Measurements from ENCODE around the gene MED23. TPM values are rescaled to one million over a fixed set of nuclear protein-coding genes. Genes with fewer than 3 reads are reported as not detected.
"Not testable (repeated sequence)": the region's sequence is repeated elsewhere in the genome, so short reads cannot be mapped to it uniquely, and the experiment has no call there.

Gene MED23
- total and polyA plus RNA-seq, 2 donors, result 31.8 to 33.2 TPM

DNA sequence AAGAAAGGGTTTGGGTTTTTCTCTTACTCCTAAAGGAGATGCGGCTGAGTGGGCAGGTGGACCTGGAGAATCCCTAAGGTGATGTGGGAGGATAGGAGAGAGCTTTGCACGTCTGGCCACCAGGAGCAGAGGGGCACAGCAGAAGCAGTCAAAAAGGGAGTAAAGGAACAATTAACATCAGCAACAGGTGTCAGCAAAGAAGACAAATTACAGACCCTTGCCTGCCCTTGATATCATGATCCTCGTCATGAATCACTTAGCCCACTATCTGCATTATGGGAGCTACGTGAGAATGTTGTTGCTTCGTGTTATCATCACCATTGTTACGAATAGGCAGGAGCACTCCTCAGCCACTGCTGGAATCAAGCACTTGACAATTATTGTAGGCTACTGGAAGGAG lies 80.6 kb downstream of the MED23 start:
- no peaks in the 10 kb centered on the region for H3K9me3 ChIP-seq (ENCODE audit: control insufficient read depth in 2 of 2, insufficient read depth in 1 of 2, low read length in 1 of 2)
- no peaks in the 10 kb centered on the region for H3K4me1 ChIP-seq (ENCODE audit: control insufficient read depth in 2 of 2, insufficient read depth in 2 of 2, low read length in 2 of 2)
- H3K4me3 ChIP-seq (ENCODE audit: low read length in 2 of 2), result no peak overlapping the region
- H3K36me3 ChIP-seq (ENCODE audit: control insufficient read depth in 2 of 2, insufficient read depth in 2 of 2, low read length in 1 of 2), result no peaks in the 10 kb centered on the region
- 96% methylated on average over 6 of the region's 6 CpGs for WGBS
- H3K27me3 ChIP-seq (ENCODE audit: control insufficient read depth in 2 of 2, insufficient read depth in 1 of 2, low read length in 1 of 2), result no peaks in the 10 kb centered on the region
- no peak for DNase-seq (ENCODE audit: low read depth in 6 of 9, low spot score in 9 of 9)
- H3K27ac ChIP-seq (ENCODE audit: low read depth in 1 of 2, low read length in 1 of 2), result no peak overlapping the region

DNA sequence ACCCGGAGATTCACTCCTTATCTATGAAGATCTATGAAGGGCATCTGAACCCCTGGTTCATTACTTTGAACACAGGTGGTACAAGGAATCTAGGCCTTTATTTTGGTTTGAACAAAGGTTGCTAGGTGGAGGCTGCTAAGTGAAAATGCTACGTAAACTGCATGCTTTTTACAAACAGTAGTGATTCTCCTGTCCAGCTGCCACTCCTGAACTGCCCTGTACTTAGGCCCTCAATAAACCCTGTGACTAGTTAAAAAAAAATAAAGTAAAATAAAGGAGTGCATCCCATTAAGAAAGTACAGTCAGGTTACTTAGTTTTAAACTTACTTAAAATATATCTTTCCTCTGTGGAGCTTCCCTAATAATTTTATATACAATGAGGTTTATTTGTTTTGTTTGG lies 82.7 kb downstream of the MED23 start:
- H3K4me3 ChIP-seq (ENCODE audit: low read length in 2 of 2), result no peak overlapping the region
- 68% methylated on average over 2 of the region's 2 CpGs for WGBS
- no peaks in the 10 kb centered on the region for H3K27me3 ChIP-seq (ENCODE audit: control insufficient read depth in 2 of 2, insufficient read depth in 1 of 2, low read length in 1 of 2)
- H3K4me1 ChIP-seq (ENCODE audit: control insufficient read depth in 2 of 2, insufficient read depth in 2 of 2, low read length in 2 of 2), result no peaks in the 10 kb centered on the region
- no peak for DNase-seq (ENCODE audit: low read depth in 6 of 9, low spot score in 9 of 9)
- H3K36me3 ChIP-seq (ENCODE audit: control insufficient read depth in 2 of 2, insufficient read depth in 2 of 2, low read length in 1 of 2), result no peaks in the 10 kb centered on the region
- no peaks in the 10 kb centered on the region for H3K9me3 ChIP-seq (ENCODE audit: control insufficient read depth in 2 of 2, insufficient read depth in 1 of 2, low read length in 1 of 2)
- no peak overlapping the region for H3K27ac ChIP-seq (ENCODE audit: low read depth in 1 of 2, low read length in 1 of 2)

DNA sequence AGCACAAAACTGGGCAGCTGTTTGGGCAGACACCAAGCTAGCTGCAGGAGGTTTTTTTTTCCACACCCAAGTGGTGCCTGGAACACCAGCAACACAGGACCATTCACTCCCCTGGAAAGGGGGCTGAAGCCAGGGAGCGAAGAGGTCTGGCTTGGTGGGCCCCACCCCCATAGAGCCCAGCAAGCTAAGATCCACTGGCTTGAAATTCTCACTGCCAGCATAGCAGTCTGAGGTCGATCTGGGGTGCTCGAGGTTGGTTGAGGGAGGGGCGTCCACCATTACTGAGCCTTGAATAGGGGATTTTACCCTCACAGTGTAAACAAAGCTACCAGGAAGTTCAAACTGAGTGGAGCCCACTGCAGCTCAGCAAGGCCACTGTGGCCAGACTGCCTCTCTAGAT lies 89.4 kb downstream of the MED23 start:
- DNase-seq (ENCODE audit: low read depth in 6 of 9, low spot score in 9 of 9); H3K4me3 ChIP-seq (ENCODE audit: low read length in 2 of 2); H3K9me3 ChIP-seq (ENCODE audit: control insufficient read depth in 2 of 2, insufficient read depth in 1 of 2, low read length in 1 of 2); H3K36me3 ChIP-seq (ENCODE audit: control insufficient read depth in 2 of 2, insufficient read depth in 2 of 2, low read length in 1 of 2); H3K27ac ChIP-seq (ENCODE audit: low read depth in 1 of 2, low read length in 1 of 2); H3K27me3 ChIP-seq (ENCODE audit: control insufficient read depth in 2 of 2, insufficient read depth in 1 of 2, low read length in 1 of 2); H3K4me1 ChIP-seq (ENCODE audit: control insufficient read depth in 2 of 2, insufficient read depth in 2 of 2, low read length in 2 of 2): not testable (repeated sequence)
- WGBS, result 93% methylated on average over 4 of the region's 4 CpGs

- peaks cover 0 to 3% of the 10 kb centered on the region in 2 donors for H3K9me3 ChIP-seq (ENCODE audit: control insufficient read depth in 2 of 2, insufficient read depth in 1 of 2, low read length in 1 of 2)
- H3K4me1 ChIP-seq (ENCODE audit: control insufficient read depth in 2 of 2, insufficient read depth in 2 of 2, low read length in 2 of 2), result no peaks in the 10 kb centered on the region
- H3K27ac ChIP-seq (ENCODE audit: low read depth in 1 of 2, low read length in 1 of 2), result no peak overlapping the region
- DNase-seq (ENCODE audit: low read depth in 6 of 9, low spot score in 9 of 9), result peak in 1 of 9 donors; percentile 24
- WGBS, result 91% methylated on average over 3 of the region's 3 CpGs
- no peaks in the 10 kb centered on the region for H3K36me3 ChIP-seq (ENCODE audit: control insufficient read depth in 2 of 2, insufficient read depth in 2 of 2, low read length in 1 of 2)
- H3K27me3 ChIP-seq (ENCODE audit: control insufficient read depth in 2 of 2, insufficient read depth in 1 of 2, low read length in 1 of 2), result no peaks in the 10 kb centered on the region
- no peak overlapping the region for H3K4me3 ChIP-seq (ENCODE audit: low read length in 2 of 2)
These were observed 95.4 kb downstream of the MED23 start for GRCh38 chr6:131532580-131533039.

- H3K9me3 ChIP-seq (ENCODE audit: control insufficient read depth in 2 of 2, insufficient read depth in 1 of 2, low read length in 1 of 2); H3K36me3 ChIP-seq (ENCODE audit: control insufficient read depth in 2 of 2, insufficient read depth in 2 of 2, low read length in 1 of 2); DNase-seq (ENCODE audit: low read depth in 6 of 9, low spot score in 9 of 9); H3K4me1 ChIP-seq (ENCODE audit: control insufficient read depth in 2 of 2, insufficient read depth in 2 of 2, low read length in 2 of 2); H3K27ac ChIP-seq (ENCODE audit: low read depth in 1 of 2, low read length in 1 of 2); H3K4me3 ChIP-seq (ENCODE audit: low read length in 2 of 2); H3K27me3 ChIP-seq (ENCODE audit: control insufficient read depth in 2 of 2, insufficient read depth in 1 of 2, low read length in 1 of 2): not testable (repeated sequence)
- 83% methylated on average over 12 of the region's 12 CpGs for WGBS
These were observed 96.4 kb downstream of the MED23 start for GRCh38 chr6:131531681-131532080.

- 80% methylated on average over 5 of the region's 5 CpGs for WGBS
- not testable (repeated sequence) for H3K4me1 ChIP-seq (ENCODE audit: control insufficient read depth in 2 of 2, insufficient read depth in 2 of 2, low read length in 2 of 2); H3K36me3 ChIP-seq (ENCODE audit: control insufficient read depth in 2 of 2, insufficient read depth in 2 of 2, low read length in 1 of 2); H3K9me3 ChIP-seq (ENCODE audit: control insufficient read depth in 2 of 2, insufficient read depth in 1 of 2, low read length in 1 of 2); H3K27ac ChIP-seq (ENCODE audit: low read depth in 1 of 2, low read length in 1 of 2); H3K27me3 ChIP-seq (ENCODE audit: control insufficient read depth in 2 of 2, insufficient read depth in 1 of 2, low read length in 1 of 2); DNase-seq (ENCODE audit: low read depth in 6 of 9, low spot score in 9 of 9); H3K4me3 ChIP-seq (ENCODE audit: low read length in 2 of 2)
These were observed 97.1 kb downstream of the MED23 start for GRCh38 chr6:131530936-131531335.

DNA sequence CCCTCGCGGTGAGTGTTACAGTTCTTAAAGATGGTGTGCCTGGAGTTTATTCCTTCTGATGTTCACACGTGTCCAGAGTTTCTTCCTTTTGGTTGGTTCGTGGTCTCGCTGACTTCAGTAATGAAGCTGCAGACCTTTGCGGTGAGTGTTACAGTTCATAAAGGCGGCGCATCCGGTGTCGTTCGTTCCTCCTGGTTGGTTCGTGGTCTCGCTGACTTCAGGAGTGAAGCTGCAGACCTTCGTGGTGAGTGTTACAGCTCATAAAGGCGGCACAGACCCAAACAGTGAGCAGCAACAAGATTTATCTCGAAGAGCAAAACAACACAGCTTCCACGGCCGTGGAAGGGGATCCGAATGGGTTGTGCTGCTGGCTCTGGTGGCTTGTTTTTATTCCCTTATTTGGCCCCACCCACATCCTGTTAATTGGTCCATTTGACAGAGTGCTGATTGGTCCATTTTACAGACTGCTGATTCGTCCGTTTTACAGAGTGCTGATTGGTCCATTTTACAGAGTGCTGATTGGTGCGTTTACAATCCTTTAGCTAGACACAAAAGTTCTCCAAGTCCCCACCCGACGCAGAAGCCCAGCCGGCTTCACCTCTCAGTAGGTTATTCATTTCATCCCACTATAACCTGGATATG lies 103.2 kb downstream of the MED23 start:
- Histone ChIP-seq H3K4me1 (ENCODE audit: control insufficient read depth in 2 of 2, insufficient read depth in 2 of 2, low read length in 2 of 2) (peaks cover 0 to 2% of the 10 kb centered on the region in 2 donors), H3K9me3 (ENCODE audit: control insufficient read depth in 2 of 2, insufficient read depth in 1 of 2, low read length in 1 of 2) (peaks cover 0 to 4% of the 10 kb centered on the region in 2 donors), H3K4me3 (ENCODE audit: low read length in 2 of 2) (no peak overlapping the region), H3K36me3 (ENCODE audit: control insufficient read depth in 2 of 2, insufficient read depth in 2 of 2, low read length in 1 of 2) (no peaks in the 10 kb centered on the region), H3K27me3 (ENCODE audit: control insufficient read depth in 2 of 2, insufficient read depth in 1 of 2, low read length in 1 of 2) (no peaks in the 10 kb centered on the region), H3K27ac (ENCODE audit: low read depth in 1 of 2, low read length in 1 of 2) (no peak overlapping the region)
- DNase-seq (ENCODE audit: low read depth in 6 of 9, low spot score in 9 of 9), result peak in 1 of 9 donors; percentile 24
- WGBS, result 92% methylated on average over 25 of the region's 25 CpGs

GRCh38 chr6:131523988-131524673 lies 103.9 kb downstream of the MED23 start:
- 100% methylated on average over 1 of the region's 1 CpG for WGBS
- Histone ChIP-seq H3K9me3 (ENCODE audit: control insufficient read depth in 2 of 2, insufficient read depth in 1 of 2, low read length in 1 of 2) (peaks cover 0 to 4% of the 10 kb centered on the region in 2 donors), H3K4me3 (ENCODE audit: low read length in 2 of 2) (no peak overlapping the region), H3K27me3 (ENCODE audit: control insufficient read depth in 2 of 2, insufficient read depth in 1 of 2, low read length in 1 of 2) (no peaks in the 10 kb centered on the region), H3K36me3 (ENCODE audit: control insufficient read depth in 2 of 2, insufficient read depth in 2 of 2, low read length in 1 of 2) (no peaks in the 10 kb centered on the region), H3K27ac (ENCODE audit: low read depth in 1 of 2, low read length in 1 of 2) (no peak overlapping the region), H3K4me1 (ENCODE audit: control insufficient read depth in 2 of 2, insufficient read depth in 2 of 2, low read length in 2 of 2) (peaks cover 0 to 4% of the 10 kb centered on the region in 2 donors)
- no peak for DNase-seq (ENCODE audit: low read depth in 6 of 9, low spot score in 9 of 9)

Measured in thymus (tissue), 11 donors.